ENCODE measurements around the gene RAD51AP2.
"Not testable (repeated sequence)": the region's sequence is repeated elsewhere in the genome, so short reads cannot be mapped to it uniquely, and the experiment has no call there.

DNA sequence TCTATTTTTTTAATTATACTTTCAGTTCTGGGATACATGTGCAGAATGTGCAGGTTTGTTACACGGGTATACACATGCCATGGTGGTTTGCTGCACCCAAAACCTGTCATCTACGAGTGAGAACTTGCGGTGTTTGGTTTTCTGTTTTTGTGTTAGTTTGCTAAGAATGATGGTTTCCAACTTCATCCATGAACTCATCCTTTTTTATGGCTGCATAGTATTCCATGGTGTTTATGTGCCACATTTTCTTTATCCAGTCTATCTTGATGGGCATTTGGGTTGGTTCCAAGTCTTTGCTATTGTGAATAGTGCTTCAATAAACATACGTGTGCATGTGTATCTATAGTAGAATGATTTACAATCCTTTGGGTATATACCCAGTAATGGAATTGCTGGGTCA lies 29.6 kb downstream of the RAD51AP2 start:
- TF ChIP-seq, protein P1, sequence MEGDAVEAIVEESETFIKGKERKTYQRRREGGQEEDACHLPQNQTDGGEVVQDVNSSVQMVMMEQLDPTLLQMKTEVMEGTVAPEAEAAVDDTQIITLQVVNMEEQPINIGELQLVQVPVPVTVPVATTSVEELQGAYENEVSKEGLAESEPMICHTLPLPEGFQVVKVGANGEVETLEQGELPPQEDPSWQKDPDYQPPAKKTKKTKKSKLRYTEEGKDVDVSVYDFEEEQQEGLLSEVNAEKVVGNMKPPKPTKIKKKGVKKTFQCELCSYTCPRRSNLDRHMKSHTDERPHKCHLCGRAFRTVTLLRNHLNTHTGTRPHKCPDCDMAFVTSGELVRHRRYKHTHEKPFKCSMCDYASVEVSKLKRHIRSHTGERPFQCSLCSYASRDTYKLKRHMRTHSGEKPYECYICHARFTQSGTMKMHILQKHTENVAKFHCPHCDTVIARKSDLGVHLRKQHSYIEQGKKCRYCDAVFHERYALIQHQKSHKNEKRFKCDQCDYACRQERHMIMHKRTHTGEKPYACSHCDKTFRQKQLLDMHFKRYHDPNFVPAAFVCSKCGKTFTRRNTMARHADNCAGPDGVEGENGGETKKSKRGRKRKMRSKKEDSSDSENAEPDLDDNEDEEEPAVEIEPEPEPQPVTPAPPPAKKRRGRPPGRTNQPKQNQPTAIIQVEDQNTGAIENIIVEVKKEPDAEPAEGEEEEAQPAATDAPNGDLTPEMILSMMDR (IDR thresholded peaks at IDR 0.05; ENCODE audit: low read length): not testable (repeated sequence)
- not testable (repeated sequence) for TF ChIP-seq EZH2 (optimal IDR thresholded peaks at IDR 0.05; ENCODE audit: low read depth, low read length); EZH2phosphoT487 (IDR thresholded peaks at IDR 0.05; ENCODE audit: low read length)

Measured in MM.1S (cell line).